Ishikawa (cell line): ENCODE results near the gene FOS.

ENCODE experiments used
- CEBPB ChIP-seq: IDR thresholded peaks from 2 replicates; pipeline ENCODE4 v1.6.1; 2012
- CREB1 ChIP-seq: IDR thresholded peaks from 2 replicates; pipeline ENCODE4 v1.6.1; 2012; ENCODE audit warnings: low read depth
- EP300 ChIP-seq: IDR thresholded peaks from 2 replicates; pipeline ENCODE4 v1.6.1; 2012; ENCODE audit warnings: borderline replicate concordance
- FOXM1 ChIP-seq: IDR thresholded peaks from 2 replicates; pipeline ENCODE4 v1.6.1; 2012; ENCODE audit warnings: low read depth, borderline replicate concordance
- NFIC ChIP-seq: IDR thresholded peaks from 2 replicates; pipeline ENCODE4 v1.6.1; 2012
- RAD21 ChIP-seq: IDR thresholded peaks from 2 replicates; pipeline ENCODE4 v1.6.1; 2012; ENCODE audit warnings: low read depth
- TAF1 ChIP-seq: IDR thresholded peaks from 2 replicates; pipeline ENCODE4 v1.6.1; 2012; ENCODE audit warnings: low read depth, mild to moderate bottlenecking
- TCF12 ChIP-seq: IDR thresholded peaks from 2 replicates; pipeline ENCODE4 v1.6.1; 2012; ENCODE audit warnings: low read depth
- YY1 ChIP-seq: IDR thresholded peaks from 2 replicates; pipeline ENCODE4 v1.6.1; 2012; ENCODE audit warnings: low read depth
- TF ChIP-seq, protein P1 (sequence below): IDR thresholded peaks from 2 replicates; pipeline ENCODE4 v1.6.1; 2012; ENCODE audit warnings: low read depth, mild to moderate bottlenecking
- TF ChIP-seq, protein P2 (sequence below): IDR thresholded peaks from 2 replicates; pipeline ENCODE4 v1.6.1; 2012

DNA sequence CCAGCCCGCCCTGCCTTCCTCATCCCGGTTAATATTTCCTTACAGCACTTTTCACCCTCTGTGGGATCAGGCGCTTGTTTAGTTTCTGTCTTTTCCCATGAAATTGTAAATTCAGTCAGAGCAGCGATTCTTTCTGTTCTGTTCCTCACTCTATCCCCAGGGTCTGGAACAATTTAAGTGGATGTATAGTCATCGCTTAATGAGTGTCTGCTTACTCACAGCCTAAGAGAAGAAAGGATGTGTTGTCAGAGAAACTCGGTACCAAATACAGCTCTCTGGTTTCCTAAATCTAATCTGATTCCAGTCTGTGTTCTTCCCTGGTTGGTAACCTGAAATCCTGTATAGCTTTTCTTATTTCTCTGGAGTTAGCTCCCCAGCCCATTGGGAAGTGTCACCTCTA lies 44.9 kb downstream of the FOS start:
- TF ChIP-seq RAD21 = no peak
- TF ChIP-seq NFIC = no peak
- no peak for TF ChIP-seq EP300
- TF ChIP-seq, protein P1, sequence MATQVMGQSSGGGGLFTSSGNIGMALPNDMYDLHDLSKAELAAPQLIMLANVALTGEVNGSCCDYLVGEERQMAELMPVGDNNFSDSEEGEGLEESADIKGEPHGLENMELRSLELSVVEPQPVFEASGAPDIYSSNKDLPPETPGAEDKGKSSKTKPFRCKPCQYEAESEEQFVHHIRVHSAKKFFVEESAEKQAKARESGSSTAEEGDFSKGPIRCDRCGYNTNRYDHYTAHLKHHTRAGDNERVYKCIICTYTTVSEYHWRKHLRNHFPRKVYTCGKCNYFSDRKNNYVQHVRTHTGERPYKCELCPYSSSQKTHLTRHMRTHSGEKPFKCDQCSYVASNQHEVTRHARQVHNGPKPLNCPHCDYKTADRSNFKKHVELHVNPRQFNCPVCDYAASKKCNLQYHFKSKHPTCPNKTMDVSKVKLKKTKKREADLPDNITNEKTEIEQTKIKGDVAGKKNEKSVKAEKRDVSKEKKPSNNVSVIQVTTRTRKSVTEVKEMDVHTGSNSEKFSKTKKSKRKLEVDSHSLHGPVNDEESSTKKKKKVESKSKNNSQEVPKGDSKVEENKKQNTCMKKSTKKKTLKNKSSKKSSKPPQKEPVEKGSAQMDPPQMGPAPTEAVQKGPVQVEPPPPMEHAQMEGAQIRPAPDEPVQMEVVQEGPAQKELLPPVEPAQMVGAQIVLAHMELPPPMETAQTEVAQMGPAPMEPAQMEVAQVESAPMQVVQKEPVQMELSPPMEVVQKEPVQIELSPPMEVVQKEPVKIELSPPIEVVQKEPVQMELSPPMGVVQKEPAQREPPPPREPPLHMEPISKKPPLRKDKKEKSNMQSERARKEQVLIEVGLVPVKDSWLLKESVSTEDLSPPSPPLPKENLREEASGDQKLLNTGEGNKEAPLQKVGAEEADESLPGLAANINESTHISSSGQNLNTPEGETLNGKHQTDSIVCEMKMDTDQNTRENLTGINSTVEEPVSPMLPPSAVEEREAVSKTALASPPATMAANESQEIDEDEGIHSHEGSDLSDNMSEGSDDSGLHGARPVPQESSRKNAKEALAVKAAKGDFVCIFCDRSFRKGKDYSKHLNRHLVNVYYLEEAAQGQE = no peak
- TF ChIP-seq FOXM1 = no peak
- no peak for TF ChIP-seq CREB1
- no peak for TF ChIP-seq TCF12
- TF ChIP-seq, protein P2, sequence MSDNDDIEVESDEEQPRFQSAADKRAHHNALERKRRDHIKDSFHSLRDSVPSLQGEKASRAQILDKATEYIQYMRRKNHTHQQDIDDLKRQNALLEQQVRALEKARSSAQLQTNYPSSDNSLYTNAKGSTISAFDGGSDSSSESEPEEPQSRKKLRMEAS = no peak
- TF ChIP-seq CEBPB = no peak
- no peak for TF ChIP-seq YY1
- TF ChIP-seq TAF1 = no peak
